SK-N-SH (cell line): Measurements from ENCODE around the gene RALY. TPM values are rescaled to one million over a fixed set of nuclear protein-coding genes. Genes with fewer than 3 reads are reported as not detected.
"Not testable (repeated sequence)": the region's sequence is repeated elsewhere in the genome, so short reads cannot be mapped to it uniquely, and the experiment has no call there.

ENCODE experiments used
- CTCF ChIA-PET: fragments of 300-600, 350-600 bp; formaldehyde crosslinking; extraction: SDS; loops from one replicate; lab custom pipeline; 2021; lab: Yijun Ruan, JAX
- POLR2A ChIA-PET: fragments of 350-600 bp; sonication (Branson Sonifier 250); formaldehyde crosslinking; extraction: SDS; loops from one replicate; lab custom pipeline; 2020; ENCODE audit warnings: antibody characterized with exemption, inconsistent platforms; lab: Yijun Ruan, JAX
- DNase-seq: peaks from one replicate; pipeline ENCODE4 v3.0.0; 2012
- H2AFZ ChIP-seq: fragments of 200-600 bp; sonication (generic); 2 replicates; pipeline ENCODE4 v1.8.1; 2016; ENCODE audit warnings: antibody characterized with exemption, mild to moderate bottlenecking, low read depth
- H3F3A ChIP-seq: fragments of 200-600 bp; sonication (generic); replicated peaks from 2 replicates; pipeline ENCODE3; 2016; ENCODE audit warnings: antibody characterized with exemption, mild to moderate bottlenecking; ENCODE audit not compliant: insufficient read depth
- H3K27ac ChIP-seq, 2 experiments: fragments of 200-500 bp in 1 of 2; fragments of 200-600 bp in 1 of 2; sonication (Bioruptor generic) in 1 of 2; sonication (generic), shearing (Covaris generic) in 1 of 2; 2 replicates each; pipeline versions ENCODE4 v1.5.1 to v1.6.1; 2014 to 2016; ENCODE audit warnings: low read depth in 2 of 2, inconsistent platforms in 1 of 2, low read length in 1 of 2, mild to moderate bottlenecking in 1 of 2, mixed read lengths in 1 of 2
- H3K27me3 ChIP-seq: fragments of 200-600 bp; sonication (generic), shearing (Covaris generic); 2 replicates; pipeline ENCODE4 v1.6.1; 2016; ENCODE audit warnings: mixed run types; ENCODE audit not compliant: insufficient read depth
- H3K36me3 ChIP-seq, 2 experiments: fragments of 200-500 bp in 1 of 2; fragments of 200-600 bp in 1 of 2; sonication (Bioruptor generic) in 1 of 2; sonication (generic) in 1 of 2; replicated peaks in 1 of 2; 2 replicates each; pipeline versions ENCODE3 to v1.5.1; 2014 to 2016; ENCODE audit warnings: low read length in 1 of 2, mild to moderate bottlenecking in 1 of 2; ENCODE audit not compliant: insufficient read depth in 2 of 2, control insufficient read depth in 1 of 2
- H3K4me1 ChIP-seq, 2 experiments: fragments of 200-500 bp in 1 of 2; fragments of 200-600 bp in 1 of 2; sonication (Bioruptor generic) in 1 of 2; sonication (generic), shearing (Covaris generic) in 1 of 2; 2 replicates each; pipeline versions ENCODE4 v1.5.1 to v1.6.1; 2014 to 2016; ENCODE audit warnings: low read depth in 1 of 2, low read length in 1 of 2, mixed run types in 1 of 2; ENCODE audit not compliant: insufficient read depth in 2 of 2, control insufficient read depth in 1 of 2
- H3K4me2 ChIP-seq: fragments of 200-600 bp; sonication (generic), shearing (Covaris generic); 2 replicates; pipeline ENCODE4 v1.6.1; 2017; ENCODE audit warnings: mixed run types
- H3K4me3 ChIP-seq, 2 experiments: fragments of 200-500 bp in 1 of 2; fragments of 200-600 bp in 1 of 2; sonication (Bioruptor generic) in 1 of 2; sonication (generic), shearing (Covaris generic) in 1 of 2; 2 replicates each; pipeline versions ENCODE4 v1.5.1 to v1.8.1; 2014 to 2016; ENCODE audit warnings: low read depth in 2 of 2, inconsistent platforms in 1 of 2, low read length in 1 of 2, mild to moderate bottlenecking in 1 of 2, mixed read lengths in 1 of 2, moderate library complexity in 1 of 2
- H3K79me2 ChIP-seq: fragments of 200-600 bp; sonication (generic); 2 replicates; pipeline ENCODE4 v1.8.1; 2017; ENCODE audit warnings: mild to moderate bottlenecking; ENCODE audit not compliant: insufficient read depth
- H3K9ac ChIP-seq: fragments of 200-600 bp; sonication (generic); 2 replicates; pipeline ENCODE4 v1.6.1; 2017; ENCODE audit warnings: mixed run types
- H3K9me2 ChIP-seq: fragments of 200-600 bp; sonication (generic); 2 replicates; pipeline ENCODE4 v1.6.1; 2017; ENCODE audit warnings: mixed run types
- H3K9me3 ChIP-seq: fragments of 200-600 bp; sonication (generic); 2 replicates; pipeline ENCODE4 v1.6.1; 2017; ENCODE audit warnings: mixed run types, mild to moderate bottlenecking, moderate library complexity
- H4K20me1 ChIP-seq: fragments of 200-600 bp; sonication (generic); 2 replicates; pipeline ENCODE4 v1.6.1; 2017; ENCODE audit warnings: mild to moderate bottlenecking, mixed run types; ENCODE audit not compliant: insufficient read depth
- WGBS: methylation state at CpG from one replicate; pipeline ENCODE4 v1.1.6; 2017; ENCODE audit warnings: low lambda C conversion rate; 5-methylcytosine and 5-hydroxymethylcytosine counted together
- polyA plus RNA-seq, 3 experiments: library from polyadenylated mRNA; depleted of rRNA; stranded (reverse); fragments of >200 nt; gene quantifications; 2 replicates each; pipeline ENCODE4 v1.2.3, GENCODE V29; 2012
- small RNA-seq, 7 experiments: library from RNA; depleted of rRNA; stranded (forward); fragments of <200 nt; gene quantifications; one replicate each; pipeline ENCODE3, GENCODE V24; 2012

The RALY gene
- polyA plus RNA-seq, 1 of the 3 experiments (the other 2 are of a cell fraction): 130 TPM

DNA sequence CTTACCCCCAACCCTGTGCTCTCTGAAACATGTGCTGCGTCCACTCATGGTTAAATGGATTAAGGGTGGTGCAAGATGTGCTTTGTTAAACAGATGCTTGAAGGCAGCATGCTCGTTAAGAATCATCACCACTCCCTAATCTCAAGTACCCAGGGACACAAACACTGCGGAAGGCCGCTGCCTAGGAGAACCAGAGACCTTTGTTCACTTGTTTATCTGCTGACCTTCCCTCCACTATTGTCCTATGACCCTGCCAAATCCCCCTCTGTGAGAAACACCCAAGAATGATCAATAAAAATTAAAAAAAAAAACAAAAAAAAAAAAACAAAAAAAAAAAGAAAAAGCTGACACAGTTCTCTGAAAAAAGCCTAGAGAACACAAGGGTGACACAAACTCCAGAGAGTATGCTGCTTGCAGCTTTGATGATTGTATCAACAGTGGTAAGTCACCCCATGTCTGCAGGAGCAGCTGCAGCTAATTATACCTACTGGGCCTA, 139.7 kb downstream of the RALY start:
- CTCF ChIA-PET, H3K4me3 ChIP-seq, H3K9me3 ChIP-seq, H3K27ac ChIP-seq, DNase-seq, H3F3A ChIP-seq, H2AFZ ChIP-seq, H4K20me1 ChIP-seq, H3K36me3 ChIP-seq, H3K4me1 ChIP-seq, H3K79me2 ChIP-seq, H3K9ac ChIP-seq, H3K27me3 ChIP-seq, H3K9me2 ChIP-seq, H3K4me2 ChIP-seq, POLR2A ChIA-PET: not testable (repeated sequence)
- WGBS: 66% methylated on average over 4 of the region's 4 CpGs

Small RNA genes within 50 kb of the gene (small RNA-seq; reads per million reads assigned to genes)
- 0 reads per million in 7 experiments for gene MIR4755

Other genes with a start within 250 kb of the RALY start
- 83.1 and 123 TPM in 2 replicates for gene CHMP4B, start 182.6 kb upstream of the RALY start, polyA plus RNA-seq (2012; rRNA removed)
- 50.7 and 53.0 TPM in 2 replicates for gene EIF2S2, start 118.3 kb downstream of the RALY start, polyA plus RNA-seq (2012; rRNA removed)
- gene ASIP, start 247.5 kb downstream of the RALY start, polyA plus RNA-seq (2012; rRNA removed): 0.15 TPM in 1 of 2 replicates, not detected in the other